Superior temporal gyrus (tissue), 1 donor: ENCODE measurements around the gene PPP2R5C.
A peak's percentile ranks its signal among the peaks of the same experiment; 100 is the strongest.

ENCODE experiments used
- DNase-seq: peaks from one replicate; pipeline ENCODE4 v3.0.0-alpha.2; 2016; ENCODE audit errors: extremely low spot score

The PPP2R5C gene

DNA sequence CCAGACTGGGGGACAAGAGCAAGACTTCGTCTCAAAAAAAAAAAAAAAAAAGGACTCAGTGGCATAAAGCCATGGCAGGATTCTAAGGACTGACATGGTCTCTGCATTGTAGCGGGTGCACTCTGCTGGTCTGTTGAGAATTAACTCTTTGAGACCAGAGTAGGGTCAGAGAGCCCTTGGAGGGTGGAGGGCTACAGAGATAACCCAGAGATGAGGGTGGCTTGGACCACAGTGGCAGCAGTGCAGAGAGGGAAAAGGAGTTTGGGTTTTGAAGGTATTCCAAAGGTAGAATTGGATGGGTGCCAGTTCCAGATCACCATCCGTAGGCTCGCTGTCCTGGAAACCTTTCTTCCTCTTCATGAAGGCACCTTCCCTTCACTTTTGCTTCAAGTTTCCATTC is 188.6 kb downstream of the PPP2R5C start:
- no peak for DNase-seq

DNA sequence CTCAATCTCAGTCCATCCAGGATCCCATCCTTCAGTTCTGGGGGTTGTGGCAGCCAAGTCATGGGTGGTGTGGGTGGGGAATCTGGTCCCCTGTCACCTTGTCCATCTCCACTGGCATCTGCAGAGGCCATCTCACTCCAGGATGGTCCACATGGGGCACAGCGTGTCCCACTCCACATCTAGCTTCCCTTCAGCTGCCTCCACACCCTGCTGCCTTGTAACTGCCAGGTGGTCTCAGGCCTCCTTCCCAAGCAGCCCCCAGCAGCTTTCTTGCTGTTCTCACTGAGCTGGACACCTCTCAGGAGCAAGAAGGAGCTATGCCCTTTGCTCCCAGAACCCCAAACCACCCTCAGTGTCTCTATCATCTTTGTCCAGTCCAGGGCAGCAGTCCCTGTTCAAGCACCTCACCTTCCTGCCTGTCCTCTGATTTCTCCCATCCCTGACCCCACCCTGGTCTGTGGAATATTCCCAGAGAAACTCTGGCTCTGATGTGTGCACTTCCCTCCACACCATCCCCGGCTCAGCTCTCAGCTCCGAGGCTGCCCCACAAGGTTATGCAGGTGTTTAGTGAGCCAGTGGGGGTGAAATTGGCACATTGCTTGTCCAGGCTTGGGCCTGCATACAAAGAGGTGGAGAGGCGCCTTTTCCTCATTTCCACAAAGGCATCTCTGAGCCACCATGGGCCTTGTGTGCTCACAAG is 189.2 kb downstream of the PPP2R5C start:
- DNase-seq, result no peak

DNA sequence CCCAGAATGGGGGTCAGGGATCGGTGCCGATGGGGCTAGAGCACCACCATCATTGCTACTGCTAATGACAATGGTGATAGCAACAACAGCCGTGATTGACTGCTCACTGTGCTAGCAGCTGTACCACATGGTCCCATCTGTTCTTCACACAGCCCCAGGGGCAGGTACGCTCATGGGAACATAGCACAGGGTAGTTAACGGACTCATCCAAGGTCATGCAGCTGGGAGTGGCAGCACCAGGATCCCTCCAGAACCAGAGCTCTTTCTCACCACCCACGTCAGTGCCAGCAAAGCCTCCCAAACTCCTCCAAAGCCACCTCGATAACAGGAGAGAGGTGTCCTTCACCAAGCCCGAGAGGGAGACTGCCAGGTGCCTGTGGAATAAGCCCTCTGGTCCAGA is 191.6 kb downstream of the PPP2R5C start:
- DNase-seq, result no peak

DNA sequence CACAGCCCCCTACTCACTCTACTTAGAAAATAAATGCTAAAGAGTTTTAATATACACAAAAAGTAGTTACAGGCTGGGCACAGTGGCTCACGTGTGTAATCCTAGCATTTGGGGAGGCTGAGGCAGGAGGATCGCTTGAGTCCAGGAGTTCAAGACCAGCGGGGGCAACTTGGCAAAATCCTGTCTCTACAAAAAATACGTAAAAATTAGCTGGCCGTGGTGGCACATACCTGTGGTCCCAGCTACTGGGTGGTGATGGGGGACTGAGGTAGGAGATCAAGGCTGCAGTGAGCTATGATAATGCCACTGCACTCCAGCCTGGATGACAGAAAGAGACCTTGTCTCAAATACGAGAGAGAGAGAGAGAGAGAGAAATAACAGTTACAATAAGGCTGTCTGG is 193.0 kb downstream of the PPP2R5C start:
- no peak for DNase-seq

DNA sequence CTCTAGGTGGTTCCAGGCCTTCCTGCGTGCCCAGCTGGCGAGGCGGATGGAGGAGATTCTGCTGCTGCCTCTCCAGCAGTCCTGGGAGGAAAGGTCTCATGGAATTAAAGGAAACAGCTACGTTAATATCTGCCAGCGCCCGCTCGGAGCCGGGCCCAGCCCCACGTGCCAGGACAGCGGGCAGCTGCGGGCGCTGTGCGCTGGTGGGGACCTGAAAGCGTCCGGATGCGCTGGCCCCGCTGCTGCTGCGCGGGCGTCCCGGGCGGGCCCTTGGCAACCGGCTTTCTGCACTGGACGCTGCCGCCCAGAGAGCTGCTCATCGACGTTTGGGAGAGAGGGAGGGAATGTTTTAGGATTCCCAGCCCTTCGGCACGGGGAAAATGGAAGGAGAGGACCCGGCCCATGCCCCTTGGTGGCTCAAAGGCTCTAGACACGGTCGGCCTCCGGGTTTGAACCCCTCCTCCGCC is 194.2 kb downstream of the PPP2R5C start:
- no peak for DNase-seq

DNA sequence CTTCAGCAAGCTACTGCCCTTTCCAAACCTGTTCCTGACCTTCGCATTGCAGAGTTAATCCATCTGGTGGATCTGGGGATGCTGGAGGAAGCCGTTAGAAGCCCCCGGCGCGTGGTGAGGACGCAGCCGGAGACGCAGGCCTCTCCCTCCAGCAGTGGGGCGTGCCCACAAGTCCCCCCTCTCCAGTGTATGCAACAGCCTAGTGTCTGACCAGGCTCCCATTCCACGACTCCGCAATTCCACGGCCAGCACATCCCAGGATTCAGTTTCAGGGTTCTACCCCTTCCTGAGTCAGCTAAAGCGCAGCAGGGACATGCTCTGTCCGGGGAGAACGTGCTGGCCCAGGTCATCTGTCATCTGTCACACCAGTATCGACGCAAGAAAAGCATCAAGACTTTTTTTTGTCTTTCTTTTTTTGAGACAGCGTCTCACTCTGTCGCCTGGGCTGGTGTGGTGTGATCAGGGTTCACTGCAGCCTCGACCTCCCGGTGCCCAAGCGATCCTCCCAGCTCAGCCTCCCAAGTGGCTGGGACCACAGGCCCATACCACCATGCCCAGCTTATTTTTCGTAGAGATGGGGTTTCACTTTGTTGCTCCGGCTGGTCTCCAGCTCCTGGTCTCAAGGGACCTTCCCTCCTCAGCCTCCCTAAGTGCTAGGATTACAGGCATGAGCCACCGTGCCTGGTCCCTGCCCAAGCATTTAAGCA is 194.8 kb downstream of the PPP2R5C start:
- DNase-seq, result no peak

DNA sequence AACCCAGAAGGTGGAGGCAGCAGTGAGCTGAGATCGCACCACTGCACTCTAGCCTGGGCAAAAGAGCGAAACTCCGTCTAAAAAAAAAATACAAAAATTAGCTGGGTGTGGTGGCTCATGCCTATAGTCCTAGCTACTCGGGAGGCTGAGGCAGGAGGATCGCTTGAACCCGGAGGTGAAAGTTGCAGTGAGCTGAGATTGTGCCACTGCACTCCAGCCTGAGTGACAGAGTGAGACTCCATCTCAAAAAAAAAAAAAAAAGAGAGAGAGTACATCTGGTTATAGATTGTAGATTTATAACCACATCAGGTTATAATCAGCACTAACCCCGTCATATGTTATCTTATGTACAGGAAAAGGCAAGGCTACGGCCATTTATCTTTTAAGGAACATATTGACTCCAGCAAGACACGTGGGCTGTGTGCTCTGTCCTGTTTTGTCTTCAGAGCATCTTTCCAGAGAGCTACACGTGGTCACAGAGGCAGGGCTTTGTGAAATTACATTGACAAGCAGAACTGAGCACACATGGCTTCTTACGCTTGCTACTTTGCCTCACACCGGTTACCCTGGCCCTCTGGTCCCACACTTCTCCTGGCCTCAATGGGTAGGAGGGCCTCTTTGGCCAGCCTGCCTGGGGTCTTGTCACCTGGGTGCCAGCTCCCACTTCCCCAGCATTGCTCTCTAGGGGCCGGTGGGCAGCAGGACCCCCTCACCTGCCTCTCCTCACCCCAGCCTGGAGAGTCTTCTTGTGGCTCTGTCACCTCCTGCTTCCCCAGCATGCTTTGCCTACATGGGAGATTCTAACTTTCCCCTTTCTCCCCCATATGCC is 196.1 kb downstream of the PPP2R5C start:
- no peak for DNase-seq

DNA sequence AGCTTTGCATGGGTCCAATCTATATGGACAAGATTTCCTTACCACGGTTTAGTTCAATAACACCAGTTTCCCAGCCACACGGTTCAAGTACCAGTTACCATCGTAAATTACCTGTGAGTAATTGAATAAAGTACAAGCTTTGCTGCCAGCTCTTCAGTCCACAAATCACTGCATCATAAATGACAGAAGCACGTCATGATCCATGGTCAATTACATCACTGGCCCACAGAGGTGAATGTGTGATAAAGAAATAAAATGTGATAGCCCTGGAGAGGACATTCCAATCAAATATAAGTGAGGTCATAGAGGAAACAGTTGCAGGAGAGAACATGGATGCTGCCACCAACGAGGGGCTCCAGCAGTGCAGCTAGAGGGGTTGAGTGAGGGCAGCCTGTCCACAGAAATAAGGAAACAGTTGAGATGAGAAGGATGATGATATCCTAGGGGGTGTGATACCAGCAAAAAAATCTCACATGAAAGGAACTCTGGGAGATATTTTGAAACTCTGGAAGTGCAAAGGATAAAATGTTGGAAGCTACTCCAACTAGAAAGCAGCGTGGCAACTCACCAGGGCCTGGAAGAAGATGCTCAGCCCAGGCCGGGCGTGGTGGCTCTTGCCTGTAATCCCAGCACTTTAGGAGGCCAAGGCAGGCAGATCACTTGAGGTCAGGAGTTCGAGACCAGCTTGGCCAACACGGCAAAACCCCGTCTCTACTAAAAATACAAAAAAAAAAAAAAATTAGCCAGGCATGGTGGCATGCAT is 197.1 kb downstream of the PPP2R5C start:
- no peak for DNase-seq

DNA sequence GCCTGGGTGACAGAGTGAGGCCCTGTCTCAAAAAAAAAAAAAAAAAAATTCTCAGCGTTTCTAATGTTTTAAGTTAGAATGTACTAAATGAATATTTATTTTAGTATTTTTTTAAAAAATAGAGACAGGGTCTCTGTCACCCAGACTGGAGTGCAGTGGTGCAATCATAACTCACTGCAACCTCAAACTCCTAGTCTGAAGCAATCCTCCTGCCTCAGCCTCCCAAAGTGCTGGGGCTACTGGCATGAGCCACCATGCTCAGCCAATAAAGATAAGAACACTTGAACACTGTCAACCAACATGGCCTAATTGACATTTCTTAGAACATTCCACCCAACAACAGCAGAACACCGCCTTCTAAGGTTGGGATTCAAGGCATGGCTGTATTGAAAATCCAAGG is 197.8 kb downstream of the PPP2R5C start:
- DNase-seq, result no peak

DNA sequence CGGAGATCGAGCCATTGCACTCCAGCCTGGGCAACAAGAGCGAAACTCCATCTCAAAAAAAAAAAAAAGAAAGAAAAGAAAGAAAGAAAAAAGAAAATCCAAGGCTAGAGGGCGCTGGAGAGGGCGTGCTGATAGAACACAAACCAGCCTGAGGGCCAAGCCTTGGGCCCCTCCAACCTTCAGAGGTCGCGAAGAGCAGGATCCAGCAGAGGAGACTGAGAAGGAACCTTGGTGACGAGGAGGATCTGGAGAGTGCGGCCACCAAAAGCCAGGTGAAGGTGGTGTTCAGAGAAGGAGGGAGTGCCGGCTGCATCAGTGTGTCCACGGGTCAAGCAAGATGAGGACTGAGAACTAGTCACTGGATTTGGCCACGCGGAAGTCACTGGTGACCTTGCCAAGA is 198.7 kb downstream of the PPP2R5C start:
- no peak for DNase-seq

DNA sequence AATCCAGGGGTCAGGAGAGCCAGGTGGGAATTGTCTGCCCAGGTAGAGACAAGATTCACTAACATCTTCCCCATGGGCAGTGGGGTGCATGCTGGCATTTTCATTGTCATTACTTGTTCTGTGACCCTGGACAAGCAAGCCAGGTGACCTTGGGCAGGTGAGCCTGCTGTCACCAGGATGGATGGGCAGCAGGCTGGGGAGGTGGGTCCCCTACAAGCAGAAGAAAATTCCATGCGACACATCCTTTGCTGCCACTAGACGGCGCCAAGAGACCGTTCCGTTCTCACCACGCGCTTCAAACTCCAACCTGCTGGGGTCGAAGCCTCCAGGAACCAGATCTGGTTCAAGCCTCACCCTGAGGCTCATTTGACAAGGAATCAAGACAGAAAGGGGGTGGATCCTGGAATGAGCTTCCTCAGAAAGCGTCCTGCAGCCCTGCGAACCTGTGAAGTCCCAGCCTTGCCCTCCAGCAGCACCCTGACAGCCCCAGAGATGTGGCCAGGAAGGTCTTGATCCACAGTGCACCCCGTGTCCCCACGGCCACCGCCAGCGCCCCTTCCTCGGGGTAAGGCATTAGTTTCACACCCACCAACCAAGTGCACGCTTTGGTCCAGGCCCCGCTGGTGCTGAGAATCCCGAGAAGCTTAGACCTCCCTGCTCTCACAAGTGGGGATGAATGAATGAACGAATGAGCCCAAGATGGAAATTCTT is 199.7 kb downstream of the PPP2R5C start:
- DNase-seq, result peak; percentile 80

DNA sequence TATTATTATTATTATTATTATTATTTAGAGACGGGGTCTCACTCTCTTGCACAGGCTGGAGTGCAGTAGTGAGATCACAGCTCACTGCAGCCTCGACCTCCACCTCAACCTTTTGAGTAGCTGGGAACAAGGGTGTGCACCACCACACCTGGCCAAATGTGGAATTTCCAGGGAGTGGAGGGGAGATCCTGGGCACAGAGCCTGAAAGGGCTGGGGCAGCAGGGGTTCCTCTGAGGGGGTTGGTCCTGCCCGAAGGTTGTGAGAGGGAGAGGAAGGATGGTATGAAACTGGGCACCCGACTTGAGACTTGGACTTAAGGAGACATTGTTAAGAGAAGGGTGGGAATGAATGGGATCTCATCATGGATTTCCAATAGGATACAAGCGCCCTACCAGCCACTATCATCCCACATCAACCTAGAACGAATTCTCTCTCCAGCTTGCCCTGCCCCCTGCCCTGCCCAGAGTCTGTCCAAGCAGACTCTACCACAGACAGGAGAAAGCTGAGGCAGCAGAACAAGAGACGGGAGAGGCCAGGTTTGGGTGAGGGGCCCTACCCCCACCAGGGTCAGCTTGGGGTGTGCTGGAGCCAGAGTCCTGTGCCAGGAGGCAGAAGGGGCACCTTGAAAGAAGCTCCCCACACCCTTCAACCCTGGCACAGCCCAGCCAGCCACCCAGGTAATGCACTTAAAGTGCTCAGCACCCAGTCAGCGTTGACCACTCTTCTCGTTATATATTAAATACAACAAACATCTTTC is 200.4 kb downstream of the PPP2R5C start:
- no peak for DNase-seq

DNA sequence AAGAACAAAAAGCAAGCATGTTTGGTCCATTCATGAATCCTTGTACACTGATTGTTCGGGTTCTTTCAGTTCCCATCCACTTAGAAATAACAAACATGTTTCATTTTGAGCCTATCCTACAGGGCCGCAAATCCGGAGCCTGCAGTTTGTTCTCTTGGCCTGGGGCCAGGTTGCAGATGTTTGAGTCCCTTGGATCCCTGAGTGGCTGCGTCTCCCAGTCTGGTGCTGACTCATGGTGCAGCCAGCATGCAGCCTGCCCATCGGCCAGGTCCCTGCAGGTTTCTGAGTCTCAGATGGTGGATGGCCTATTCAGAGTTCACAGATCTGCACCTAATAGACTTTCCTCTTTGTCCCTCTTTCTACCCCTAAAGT is 201.0 kb downstream of the PPP2R5C start:
- peak; percentile 73 for DNase-seq

DNA sequence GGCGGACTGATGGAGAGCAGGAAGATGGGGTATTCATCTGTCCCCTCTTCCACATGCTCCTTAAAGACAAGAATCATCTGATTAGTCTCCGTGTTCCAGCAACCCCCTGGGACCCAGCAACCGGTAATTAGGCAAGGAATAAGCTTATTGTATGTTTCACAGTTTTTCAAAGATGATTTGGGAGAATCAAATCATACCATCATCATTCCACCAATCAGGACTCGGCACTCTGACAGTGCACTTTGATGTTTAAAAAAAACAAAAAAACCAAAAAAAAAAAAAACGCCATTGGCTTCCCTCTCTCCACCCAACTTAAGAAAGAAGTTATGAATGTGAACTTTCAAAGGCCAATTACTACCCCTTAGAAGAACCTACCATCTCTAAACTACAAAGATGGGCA is 201.5 kb downstream of the PPP2R5C start:
- peak; percentile 45 for DNase-seq

DNA sequence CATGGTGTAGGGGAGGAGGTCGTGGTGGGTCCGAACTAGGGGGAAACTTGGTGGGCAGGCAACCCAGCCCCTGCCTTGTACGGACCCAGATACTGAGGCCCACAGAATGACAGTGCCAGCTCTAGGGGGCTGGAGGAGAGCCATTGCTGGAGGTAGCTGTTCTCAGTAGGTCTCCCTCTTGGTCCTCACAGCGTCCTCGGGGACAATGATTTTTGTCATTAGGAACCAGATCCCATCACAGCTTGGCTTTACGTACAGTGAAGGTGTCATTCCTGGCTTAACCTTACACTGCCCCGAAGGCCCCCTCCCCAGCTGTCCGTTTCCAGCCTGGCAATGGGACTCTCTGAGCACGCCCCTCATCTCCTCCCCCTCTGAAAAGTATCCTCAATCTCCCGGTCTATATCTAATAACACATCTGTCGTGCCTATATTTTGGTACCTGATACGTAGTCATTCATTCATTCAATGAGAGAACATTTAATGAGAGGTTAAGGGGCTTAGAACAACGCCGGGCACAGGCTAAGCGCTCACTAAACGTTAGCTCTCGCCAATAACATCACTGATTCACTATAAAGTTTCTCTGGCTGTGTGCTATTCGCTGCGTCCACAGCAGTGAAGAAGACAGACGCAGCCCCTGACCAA is 202.3 kb downstream of the PPP2R5C start:
- DNase-seq, result no peak

DNA sequence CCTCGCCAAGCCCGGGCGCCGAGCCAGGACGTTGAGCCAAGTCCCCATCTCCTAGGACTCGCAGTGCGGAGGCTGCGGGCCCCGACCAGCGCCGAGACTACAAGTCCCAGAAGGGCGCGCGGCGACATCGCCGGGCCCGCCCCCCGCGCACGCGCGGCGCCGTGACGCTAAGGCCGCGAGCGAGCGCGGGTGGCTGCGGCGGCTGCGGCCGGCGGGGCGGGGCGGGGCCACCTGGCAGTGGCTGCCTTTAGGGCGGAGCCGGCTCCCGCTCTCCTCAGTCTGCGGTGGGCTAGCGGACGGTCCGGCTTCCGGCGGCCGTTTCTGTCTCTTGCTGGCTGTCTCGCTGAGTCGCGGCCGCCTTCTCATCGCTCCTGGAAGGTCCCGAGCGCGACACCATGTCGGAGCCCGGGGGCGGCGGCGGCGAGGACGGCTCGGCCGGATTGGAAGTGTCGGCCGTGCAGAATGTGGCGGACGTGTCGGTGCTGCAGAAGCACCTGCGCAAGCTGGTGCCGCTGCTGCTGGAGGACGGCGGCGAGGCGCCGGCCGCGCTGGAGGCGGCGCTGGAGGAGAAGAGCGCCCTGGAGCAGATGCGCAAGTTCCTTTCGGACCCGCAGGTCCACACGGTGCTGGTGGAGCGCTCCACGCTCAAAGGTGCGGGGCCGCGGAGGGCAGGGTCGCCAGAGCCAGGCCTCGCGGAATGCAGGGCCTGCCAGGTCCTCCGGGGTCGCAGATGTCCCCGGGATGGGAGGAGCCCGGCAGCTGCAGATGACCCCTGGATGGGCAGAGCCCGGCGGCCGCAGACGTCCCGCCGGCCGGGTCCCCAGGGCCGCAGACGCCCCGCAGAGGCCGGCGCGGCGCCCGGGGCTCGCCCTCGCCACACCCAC is 203.0 kb downstream of the PPP2R5C start, which contains the start of gene DYNC1H1:
Gene DYNC1H1, plus strand, starts transcription at position 277 of the 884 bp plus-strand sequence. Its CDS starts 119 bp downstream, at position 396.
- peak; percentile 92 for DNase-seq

DNA sequence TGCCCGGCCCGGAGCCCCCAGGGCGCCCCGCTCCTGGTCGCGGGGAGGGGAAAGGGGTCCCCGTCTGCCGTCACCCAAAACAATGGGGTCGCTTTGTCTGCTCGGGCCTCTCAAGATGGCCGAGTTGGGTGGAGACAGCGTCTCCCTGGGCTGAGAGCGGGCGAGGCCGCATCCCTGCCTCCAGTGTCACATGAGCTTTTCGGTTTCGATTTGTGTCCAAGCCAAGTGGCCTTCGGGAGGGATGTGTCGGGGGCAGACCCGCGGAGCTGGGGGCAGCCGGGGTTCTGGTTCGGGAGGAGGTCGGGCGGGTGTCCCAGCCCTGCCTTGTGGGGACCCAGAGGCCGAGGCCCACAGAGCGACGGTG is 203.7 kb downstream of the PPP2R5C start:
- peak; percentile 78 for DNase-seq

DNA sequence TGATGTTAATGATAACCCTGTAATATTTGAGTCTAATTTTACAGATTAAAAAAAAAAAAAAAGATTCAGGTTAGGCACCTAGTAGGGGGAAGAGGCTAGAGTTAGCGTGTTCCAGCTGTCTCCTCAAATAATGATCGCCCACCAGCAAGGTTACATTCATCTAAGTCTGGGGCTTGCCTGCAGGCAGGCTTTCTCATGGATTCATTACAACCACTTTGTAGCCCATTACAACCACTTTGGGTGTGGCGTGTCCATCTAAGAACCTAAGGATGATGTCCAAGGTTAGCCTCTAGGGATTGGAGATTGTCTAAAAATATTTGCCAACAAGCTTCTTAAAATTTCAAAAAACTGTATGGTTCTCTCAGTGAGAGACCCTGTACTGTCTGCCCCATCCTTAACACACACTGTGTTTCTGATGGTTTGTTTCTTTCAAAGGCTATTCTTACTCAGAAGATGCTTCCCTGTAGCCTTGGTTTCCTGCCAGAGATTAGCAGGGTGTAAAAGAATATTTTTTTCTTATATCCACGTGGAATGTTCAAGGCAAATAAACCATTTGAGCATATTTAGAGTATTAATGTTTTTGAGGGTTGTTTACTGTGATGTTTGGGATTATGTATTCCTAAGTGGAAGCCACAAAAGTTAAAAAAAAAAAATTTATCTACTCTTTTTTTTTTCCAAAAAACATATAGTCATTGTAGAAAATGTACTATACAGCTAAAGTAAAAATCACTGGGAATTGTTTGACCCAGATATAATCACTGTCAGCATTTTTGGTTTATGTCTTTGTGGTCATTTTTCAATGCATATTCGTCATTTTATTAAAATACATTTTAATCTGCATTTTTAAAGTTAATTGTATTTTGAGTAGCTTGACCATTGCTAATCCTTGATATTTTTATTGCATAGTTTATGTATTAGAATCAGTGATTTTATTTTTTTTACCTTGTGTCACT is 204.5 kb downstream of the PPP2R5C start:
- DNase-seq, result no peak
